Panc1 (cell line): ENCODE measurements around the gene PQBP1. TPM values are rescaled to one million over a fixed set of nuclear protein-coding genes. Genes with fewer than 3 reads are reported as not detected.

Experiments used
- ATAC-seq: fragments of 200-7000 bp; cut with Tn5 transposase; 2 replicates; pipeline ENCODE4 v1.9.1; 2020; ENCODE audit warnings: mild to moderate bottlenecking, moderate library complexity
- BruUV-seq: library from RNA; stranded (reverse); fragments of 400-500 nt; replicated peaks from 2 replicates; lab custom pipeline; 2021; lab: Mats Ljungman, UMichigan
- CTCF ChIA-PET: fragments of 300-600 bp; sonication (Branson Sonifier 250); formaldehyde crosslinking; loops from one replicate; lab custom pipeline; 2022; ENCODE audit warnings: antibody characterized with exemption; lab: Charles Lee
- POLR2A ChIA-PET: fragments of 300-600 bp; sonication (Branson Sonifier 250); formaldehyde crosslinking; loops from one replicate; lab custom pipeline; 2022; ENCODE audit warnings: antibody characterized with exemption; lab: Charles Lee
- DNase-seq: peaks from one replicate; pipeline ENCODE4 v3.0.0-alpha.2; 2010; ENCODE audit warnings: low read depth, low spot score
- H3K27ac ChIP-seq: 2 replicates; pipeline ENCODE4 v1.5.1; 2011; ENCODE audit warnings: mild to moderate bottlenecking, low read length, inconsistent platforms
- H3K27me3 ChIP-seq: fragments of 200-500 bp; sonication (Bioruptor generic); 2 replicates; pipeline ENCODE4 v1.6.0; 2014; ENCODE audit warnings: low read length, inconsistent platforms; ENCODE audit not compliant: control insufficient read depth, insufficient read depth
- H3K36me3 ChIP-seq: fragments of 200-500 bp; sonication (Bioruptor generic); 2 replicates; pipeline ENCODE4 v1.5.1; 2014; ENCODE audit warnings: inconsistent platforms, mild to moderate bottlenecking, low read length, moderate library complexity; ENCODE audit not compliant: control insufficient read depth, insufficient read depth
- H3K4me1 ChIP-seq: 2 replicates; pipeline ENCODE4 v1.5.1; 2011; ENCODE audit warnings: inconsistent platforms, mild to moderate bottlenecking, low read length, moderate library complexity; ENCODE audit not compliant: control insufficient read depth, insufficient read depth
- H3K4me3 ChIP-seq, 2 experiments: 2 replicates each; pipeline ENCODE4 v1.5.1; 2011 to 2012; ENCODE audit warnings: low read depth in 2 of 2, low read length in 2 of 2, mild to moderate bottlenecking in 2 of 2, inconsistent platforms in 1 of 2, moderate library complexity in 1 of 2
- H3K9me3 ChIP-seq: fragments of 200-500 bp; sonication (Bioruptor generic); 2 replicates; pipeline ENCODE4 v1.5.1; 2014; ENCODE audit warnings: low read depth, mild to moderate bottlenecking, inconsistent platforms, low read length, moderate library complexity; ENCODE audit not compliant: control insufficient read depth, insufficient read depth
- POLR2AphosphoS5 ChIP-seq: IDR thresholded peaks from 2 replicates; pipeline ENCODE4 v1.6.1; 2012; ENCODE audit warnings: mild to moderate bottlenecking, low read depth, low read length, moderate library complexity
- SIN3A ChIP-seq: IDR thresholded peaks from 2 replicates; pipeline ENCODE4 v1.6.1; 2012; ENCODE audit warnings: low read depth, mild to moderate bottlenecking, low read length, moderate library complexity, borderline replicate concordance; ENCODE audit not compliant: insufficient read depth
- TCF7L2 ChIP-seq: IDR thresholded peaks from 2 replicates; pipeline ENCODE4 v1.6.1; 2011; ENCODE audit warnings: mild to moderate bottlenecking, low read depth, low read length, inconsistent platforms
- in situ Hi-C: cut with HindIII; loops from 2 replicates; pipeline ENCODE4 v1.10.0; 2016; ENCODE audit warnings: low sequenced_read_pairs, low pct_unique_long_range_greater_than_20kb
- intact Hi-C: fragments of 100-400 bp; cut with micrococcal nuclease; formaldehyde crosslinking; loops from one replicate; pipeline ENCODE4 v1.10.0; 2022; ENCODE audit not compliant: unreplicated experiment
- total RNA-seq: library from RNA; stranded (reverse); gene quantifications from one replicate; pipeline ENCODE4 v1.2.1, GENCODE V29; 2021; ENCODE audit not compliant: unreplicated experiment
- TF ChIP-seq, protein P1 (sequence below), 2 experiments: IDR thresholded peaks; 2 replicates each; pipeline ENCODE4 v1.6.1; 2011 to 2012; ENCODE audit warnings: low read depth in 2 of 2, control low read depth in 1 of 2, low read length in 1 of 2, mild to moderate bottlenecking in 1 of 2, moderate library complexity in 1 of 2; ENCODE audit not compliant: insufficient read depth in 1 of 2
- TF ChIP-seq, protein P2 (sequence below): fragments of 450-650 bp; IDR thresholded peaks from 2 replicates; pipeline ENCODE4 v1.5.1; 2017; ENCODE audit warnings: mild to moderate bottlenecking

PQBP1 gene
- total RNA-seq, 1 experiment from 2014 or later = 136 TPM

DNA sequence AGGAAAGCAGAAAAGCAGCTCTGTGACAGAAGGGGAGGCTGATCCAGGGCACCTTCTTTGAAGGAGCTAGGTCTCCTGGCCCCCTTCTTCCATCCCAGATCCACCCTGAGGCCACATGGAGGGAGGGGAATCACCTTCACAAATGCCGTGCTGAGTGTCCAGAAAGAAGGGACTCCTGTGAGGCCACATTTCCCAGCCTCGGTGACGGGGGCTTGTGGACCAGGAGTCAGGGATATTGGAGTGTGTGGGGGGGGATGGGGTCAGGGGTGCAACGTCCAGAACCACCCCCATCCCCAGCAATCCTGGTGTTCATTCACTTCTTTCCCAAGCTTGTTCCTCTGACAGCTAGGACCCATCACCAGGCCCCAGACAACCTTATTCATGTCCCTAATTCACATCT lies 4.8 kb upstream of the PQBP1 start:
- no peak for ATAC-seq
- no peak for DNase-seq

DNA sequence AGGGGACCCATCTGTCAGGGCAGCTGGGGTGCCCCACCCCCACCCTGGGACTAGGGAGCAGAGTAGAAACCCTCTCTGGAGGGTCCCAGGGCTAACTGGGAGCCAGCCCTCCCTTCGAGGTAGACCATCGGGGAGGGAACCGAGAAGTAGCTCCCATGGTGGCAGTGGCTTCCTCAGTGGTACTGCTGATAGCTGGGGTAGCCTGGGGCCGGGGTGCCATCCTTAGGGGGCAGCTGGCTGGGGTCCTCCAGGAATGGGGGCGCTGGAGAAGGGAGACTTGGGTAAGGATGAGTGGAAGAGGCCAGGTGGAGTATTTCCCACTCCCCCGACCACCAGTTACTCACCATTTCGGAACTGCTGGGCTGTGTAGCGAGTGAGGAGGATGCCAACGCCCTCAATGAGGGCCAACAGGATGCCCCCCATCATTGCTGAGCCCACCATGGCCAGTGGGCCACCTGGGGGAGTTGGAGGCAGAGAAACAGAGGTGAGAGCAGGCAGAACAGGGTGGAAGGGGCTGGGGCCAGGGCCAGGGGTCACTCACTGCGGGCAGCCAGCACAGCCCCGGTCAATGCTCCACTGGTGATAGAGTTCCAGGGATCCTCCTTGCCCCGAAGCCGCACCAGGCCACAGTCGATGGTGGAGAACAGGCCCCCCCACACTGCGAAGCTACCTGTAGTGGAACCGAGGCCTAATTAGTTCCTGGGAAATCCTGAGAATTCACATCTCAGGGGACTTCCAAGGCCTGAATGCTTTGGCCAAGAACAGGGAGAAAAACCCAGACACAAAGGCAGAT lies 4.0 kb upstream of the PQBP1 start:
- no TSS peak for BruUV-seq
- Histone ChIP-seq H3K27me3 (no peaks in the 10 kb centered on the region), H3K9me3 (no peaks in the 10 kb centered on the region), H3K36me3 (no peaks in the 10 kb centered on the region), H3K4me1 (no peaks in the 10 kb centered on the region; the same call in 1 of the 2 replicates), H3K4me3 (no peak overlapping the region), H3K27ac (no peak overlapping the region)
- no peak for ATAC-seq
- DNase-seq = no peak
- POLR2A ChIA-PET = interaction anchor here (0.6 kb wide), 1 partner anchor 53 kb away, joined by 7 read pairs; no protein-coding TSS in a partner anchor
- in situ Hi-C loops = no loop called here
- no peak for TF ChIP-seq SIN3A
- no peak for TF ChIP-seq TCF7L2
- TF ChIP-seq, protein P1, sequence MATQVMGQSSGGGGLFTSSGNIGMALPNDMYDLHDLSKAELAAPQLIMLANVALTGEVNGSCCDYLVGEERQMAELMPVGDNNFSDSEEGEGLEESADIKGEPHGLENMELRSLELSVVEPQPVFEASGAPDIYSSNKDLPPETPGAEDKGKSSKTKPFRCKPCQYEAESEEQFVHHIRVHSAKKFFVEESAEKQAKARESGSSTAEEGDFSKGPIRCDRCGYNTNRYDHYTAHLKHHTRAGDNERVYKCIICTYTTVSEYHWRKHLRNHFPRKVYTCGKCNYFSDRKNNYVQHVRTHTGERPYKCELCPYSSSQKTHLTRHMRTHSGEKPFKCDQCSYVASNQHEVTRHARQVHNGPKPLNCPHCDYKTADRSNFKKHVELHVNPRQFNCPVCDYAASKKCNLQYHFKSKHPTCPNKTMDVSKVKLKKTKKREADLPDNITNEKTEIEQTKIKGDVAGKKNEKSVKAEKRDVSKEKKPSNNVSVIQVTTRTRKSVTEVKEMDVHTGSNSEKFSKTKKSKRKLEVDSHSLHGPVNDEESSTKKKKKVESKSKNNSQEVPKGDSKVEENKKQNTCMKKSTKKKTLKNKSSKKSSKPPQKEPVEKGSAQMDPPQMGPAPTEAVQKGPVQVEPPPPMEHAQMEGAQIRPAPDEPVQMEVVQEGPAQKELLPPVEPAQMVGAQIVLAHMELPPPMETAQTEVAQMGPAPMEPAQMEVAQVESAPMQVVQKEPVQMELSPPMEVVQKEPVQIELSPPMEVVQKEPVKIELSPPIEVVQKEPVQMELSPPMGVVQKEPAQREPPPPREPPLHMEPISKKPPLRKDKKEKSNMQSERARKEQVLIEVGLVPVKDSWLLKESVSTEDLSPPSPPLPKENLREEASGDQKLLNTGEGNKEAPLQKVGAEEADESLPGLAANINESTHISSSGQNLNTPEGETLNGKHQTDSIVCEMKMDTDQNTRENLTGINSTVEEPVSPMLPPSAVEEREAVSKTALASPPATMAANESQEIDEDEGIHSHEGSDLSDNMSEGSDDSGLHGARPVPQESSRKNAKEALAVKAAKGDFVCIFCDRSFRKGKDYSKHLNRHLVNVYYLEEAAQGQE (IDR thresholded peaks at IDR 0.05; ENCODE audit: insufficient read depth in 1 of 2, low read depth in 2 of 2, low read length in 1 of 2) = no peak
- TF ChIP-seq, protein P2, sequence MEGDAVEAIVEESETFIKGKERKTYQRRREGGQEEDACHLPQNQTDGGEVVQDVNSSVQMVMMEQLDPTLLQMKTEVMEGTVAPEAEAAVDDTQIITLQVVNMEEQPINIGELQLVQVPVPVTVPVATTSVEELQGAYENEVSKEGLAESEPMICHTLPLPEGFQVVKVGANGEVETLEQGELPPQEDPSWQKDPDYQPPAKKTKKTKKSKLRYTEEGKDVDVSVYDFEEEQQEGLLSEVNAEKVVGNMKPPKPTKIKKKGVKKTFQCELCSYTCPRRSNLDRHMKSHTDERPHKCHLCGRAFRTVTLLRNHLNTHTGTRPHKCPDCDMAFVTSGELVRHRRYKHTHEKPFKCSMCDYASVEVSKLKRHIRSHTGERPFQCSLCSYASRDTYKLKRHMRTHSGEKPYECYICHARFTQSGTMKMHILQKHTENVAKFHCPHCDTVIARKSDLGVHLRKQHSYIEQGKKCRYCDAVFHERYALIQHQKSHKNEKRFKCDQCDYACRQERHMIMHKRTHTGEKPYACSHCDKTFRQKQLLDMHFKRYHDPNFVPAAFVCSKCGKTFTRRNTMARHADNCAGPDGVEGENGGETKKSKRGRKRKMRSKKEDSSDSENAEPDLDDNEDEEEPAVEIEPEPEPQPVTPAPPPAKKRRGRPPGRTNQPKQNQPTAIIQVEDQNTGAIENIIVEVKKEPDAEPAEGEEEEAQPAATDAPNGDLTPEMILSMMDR = no peak
- intact Hi-C loops = no loop called here
- CTCF ChIA-PET = no interaction called here

More for the DNA sequence above, 4.8 kb upstream of the PQBP1 start:
- H3K27me3 ChIP-seq = no peaks in the 10 kb centered on the region
- in situ Hi-C loops = no loop called here
- H3K36me3 ChIP-seq = no peaks in the 10 kb centered on the region
- H3K4me1 ChIP-seq = no peaks in the 10 kb centered on the region; the same call in 1 of the 2 replicates
- ChIA-PET POLR2A (interaction anchor here (0.5 kb wide), 1 partner anchor 19 kb away, joined by 3 read pairs; the partner anchor contains the start of gene SLC35A2), CTCF (no interaction called here)
- no peak overlapping the region for H3K27ac ChIP-seq
- TF ChIP-seq, protein P1 (IDR thresholded peaks at IDR 0.05; ENCODE audit: insufficient read depth in 1 of 2, low read depth in 2 of 2, low read length in 1 of 2) = no peak
- no peak for TF ChIP-seq SIN3A
- no peak for TF ChIP-seq TCF7L2
- TF ChIP-seq, protein P2 = no peak
- no peak for TF ChIP-seq POLR2AphosphoS5
- H3K4me3 ChIP-seq = no peak overlapping the region
- intact Hi-C loops = no loop called here
- no peaks in the 10 kb centered on the region for H3K9me3 ChIP-seq
- BruUV-seq = no TSS peak
